Panc1 (cell line): ENCODE results near the gene POLR3F.

Experiments used
- CTCF ChIP-seq: fragments of 450-650 bp; IDR thresholded peaks from 2 replicates; pipeline ENCODE4 v1.5.1; 2017; ENCODE audit warnings: mild to moderate bottlenecking
- POLR2AphosphoS5 ChIP-seq: IDR thresholded peaks from 2 replicates; pipeline ENCODE4 v1.6.1; 2012; ENCODE audit warnings: mild to moderate bottlenecking, low read depth, low read length, moderate library complexity
- REST ChIP-seq, 2 experiments: IDR thresholded peaks; 2 replicates each; pipeline ENCODE4 v1.6.1; 2011 to 2012; ENCODE audit warnings: low read depth in 2 of 2, control low read depth in 1 of 2, low read length in 1 of 2, mild to moderate bottlenecking in 1 of 2, moderate library complexity in 1 of 2; ENCODE audit not compliant: insufficient read depth in 1 of 2
- SIN3A ChIP-seq: IDR thresholded peaks from 2 replicates; pipeline ENCODE4 v1.6.1; 2012; ENCODE audit warnings: low read depth, mild to moderate bottlenecking, low read length, moderate library complexity, borderline replicate concordance; ENCODE audit not compliant: insufficient read depth
- TCF7L2 ChIP-seq: IDR thresholded peaks from 2 replicates; pipeline ENCODE4 v1.6.1; 2011; ENCODE audit warnings: mild to moderate bottlenecking, low read depth, low read length, inconsistent platforms

GRCh38 chr20:18430172-18430826 lies 36.9 kb upstream of the POLR3F start:
- TF ChIP-seq CTCF = no peak
- TF ChIP-seq POLR2AphosphoS5 = no peak
- no peak for TF ChIP-seq REST (IDR thresholded peaks at IDR 0.05; ENCODE audit: insufficient read depth in 1 of 2, low read depth in 2 of 2, low read length in 1 of 2)
- no peak for TF ChIP-seq SIN3A
- TF ChIP-seq TCF7L2 = no peak
